ENCODE results near the gene INO80C.
"Not testable (repeated sequence)": the region's sequence is repeated elsewhere in the genome, so short reads cannot be mapped to it uniquely, and the experiment has no call there.

Gene INO80C

GRCh38 chr18:35458271-35458670 is 39.5 kb downstream of the INO80C start:
- DNase-seq: no peak

- DNase-seq: no peak
These were observed 40.5 kb downstream of the INO80C start for GRCh38 chr18:35457140-35457704.

- DNase-seq: no peak
These were observed 41.6 kb downstream of the INO80C start for GRCh38 chr18:35455926-35456763.

- no peak for DNase-seq
These were observed 43.0 kb downstream of the INO80C start for GRCh38 chr18:35454803-35455202.

- not testable (repeated sequence) for DNase-seq
These were observed 44.7 kb downstream of the INO80C start for GRCh38 chr18:35453065-35453464.

GRCh38 chr18:35451916-35452315 is 45.8 kb downstream of the INO80C start:
- DNase-seq: no peak

GRCh38 chr18:35451032-35451431 is 46.7 kb downstream of the INO80C start:
- no peak for DNase-seq

- DNase-seq: no peak
These were observed 53.1 kb downstream of the INO80C start for GRCh38 chr18:35444636-35445035.

- DNase-seq: no peak
These were observed 53.9 kb downstream of the INO80C start for GRCh38 chr18:35443847-35444246.

GRCh38 chr18:35443434-35443833 is 54.3 kb downstream of the INO80C start:
- DNase-seq: no peak

GRCh38 chr18:35442701-35443100 is 55.1 kb downstream of the INO80C start:
- no peak for DNase-seq

- DNase-seq: no peak
These were observed 55.7 kb downstream of the INO80C start for GRCh38 chr18:35441857-35442595.

- DNase-seq: no peak
These were observed 59.1 kb downstream of the INO80C start for GRCh38 chr18:35438480-35439234.

GRCh38 chr18:35437836-35438235 is 59.9 kb downstream of the INO80C start:
- DNase-seq: no peak

GRCh38 chr18:35436076-35436649 is 61.6 kb downstream of the INO80C start:
- DNase-seq: no peak

- DNase-seq: no peak
These were observed 62.4 kb downstream of the INO80C start for GRCh38 chr18:35435401-35435800.

- DNase-seq: no peak
These were observed 65.2 kb downstream of the INO80C start for GRCh38 chr18:35432565-35433001.

GRCh38 chr18:35431374-35431741 is 66.4 kb downstream of the INO80C start:
- DNase-seq: no peak

- DNase-seq: no peak
These were observed 66.9 kb downstream of the INO80C start for GRCh38 chr18:35430721-35431373.

- DNase-seq: no peak
These were observed 71.0 kb downstream of the INO80C start for GRCh38 chr18:35426786-35427185.

GRCh38 chr18:35424356-35424755 is 73.4 kb downstream of the INO80C start:
- DNase-seq: no peak

- no peak for DNase-seq
These were observed 75.5 kb downstream of the INO80C start for GRCh38 chr18:35422237-35422636.
